ENCODE results near the gene LRRK2. TPM values are rescaled to one million over a fixed set of nuclear protein-coding genes. Genes with fewer than 3 reads are reported as not detected.
"Not testable (repeated sequence)": the region's sequence is repeated elsewhere in the genome, so short reads cannot be mapped to it uniquely, and the experiment has no call there.

LRRK2 gene
- total RNA-seq, 1 donor from 2014 or later = not detected

DNA sequence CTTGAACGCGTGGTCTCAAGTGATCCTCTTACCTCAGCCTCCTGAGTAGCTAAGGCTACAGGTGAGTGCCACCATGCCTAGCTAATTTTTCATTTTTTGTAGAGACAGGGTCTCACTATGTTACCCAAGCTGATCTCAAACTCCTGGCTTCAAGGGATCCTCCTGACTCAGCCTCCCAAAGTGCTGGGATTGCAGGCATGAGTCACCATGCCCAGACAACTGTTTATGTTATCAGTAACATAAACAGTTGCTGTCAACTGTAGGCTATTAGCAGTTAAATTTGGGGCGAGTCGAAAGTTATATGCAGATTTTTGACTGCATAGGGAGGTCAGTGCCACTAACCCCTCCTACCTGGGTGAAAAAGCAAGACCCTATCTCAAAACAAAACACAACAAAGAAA is 26.2 kb upstream of the LRRK2 start:
- DNase-seq (ENCODE audit: low spot score) = no peak
- intact Hi-C loops (cut with micrococcal nuclease) = no loop called here
- Mint-ChIP-seq H3K4me1 (ENCODE audit: low read depth) (no peaks in the 10 kb centered on the region), H3K27me3 (ENCODE audit: low read depth) (peaks cover 15% of the 10 kb centered on the region), H3K27ac (no peak overlapping the region), H3K4me3 (ENCODE audit: low read depth) (no peak overlapping the region), H3K36me3 (ENCODE audit: low read depth) (no peaks in the 10 kb centered on the region), H3K9me3 (no peaks in the 10 kb centered on the region)

DNA sequence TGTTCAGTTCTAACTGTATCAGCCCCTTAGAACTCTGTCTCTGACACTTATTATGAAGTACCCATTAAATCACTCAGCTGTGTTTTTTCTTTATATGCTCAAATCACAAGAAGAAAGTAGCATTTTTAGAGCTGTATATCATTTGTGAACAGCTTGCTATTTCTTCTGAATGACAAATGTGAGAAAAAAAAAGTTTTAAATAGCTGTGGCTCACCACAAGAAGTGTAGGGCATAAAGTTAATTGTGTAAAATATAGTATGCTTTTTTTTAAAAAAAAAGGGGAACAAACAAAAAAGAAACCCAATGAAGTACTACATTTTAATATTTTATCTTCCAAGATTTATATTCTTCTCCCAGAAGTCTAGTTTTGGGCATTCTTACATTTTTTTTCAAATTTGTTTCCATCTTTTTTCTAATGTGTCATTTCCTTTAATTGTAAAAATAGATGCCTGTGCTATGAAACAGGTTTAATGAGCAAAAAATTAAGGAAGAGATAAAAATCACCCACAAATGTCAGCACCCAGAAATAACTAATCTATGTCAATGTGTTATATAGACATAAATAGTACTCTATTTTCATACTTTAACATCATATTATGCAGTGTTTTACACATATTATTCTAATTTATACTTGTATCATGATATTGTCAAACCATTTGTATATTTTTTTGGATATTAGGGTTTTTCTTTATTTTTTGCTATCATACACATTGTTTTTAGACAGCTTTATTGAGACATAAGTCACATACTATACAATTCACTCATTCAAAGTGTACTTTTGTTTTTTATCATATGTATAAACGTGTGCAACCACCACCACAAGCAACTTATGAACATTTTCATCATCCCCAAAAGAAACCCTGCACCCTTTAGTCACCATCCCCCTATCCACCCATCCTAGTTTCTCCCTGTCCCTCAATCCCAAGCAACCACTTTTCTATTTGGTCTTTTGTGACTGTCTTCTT is 22.4 kb upstream of the LRRK2 start:
- no peak overlapping the region for H3K27ac Mint-ChIP-seq
- H3K27me3 Mint-ChIP-seq (ENCODE audit: low read depth) = peaks cover 9% of the 10 kb centered on the region
- intact Hi-C loops (cut with micrococcal nuclease) = no loop called here
- no peaks in the 10 kb centered on the region for H3K36me3 Mint-ChIP-seq (ENCODE audit: low read depth)
- DNase-seq (ENCODE audit: low spot score) = no peak
- H3K4me3 Mint-ChIP-seq (ENCODE audit: low read depth) = no peak overlapping the region
- H3K4me1 Mint-ChIP-seq (ENCODE audit: low read depth) = no peaks in the 10 kb centered on the region
- no peaks in the 10 kb centered on the region for H3K9me3 Mint-ChIP-seq

DNA sequence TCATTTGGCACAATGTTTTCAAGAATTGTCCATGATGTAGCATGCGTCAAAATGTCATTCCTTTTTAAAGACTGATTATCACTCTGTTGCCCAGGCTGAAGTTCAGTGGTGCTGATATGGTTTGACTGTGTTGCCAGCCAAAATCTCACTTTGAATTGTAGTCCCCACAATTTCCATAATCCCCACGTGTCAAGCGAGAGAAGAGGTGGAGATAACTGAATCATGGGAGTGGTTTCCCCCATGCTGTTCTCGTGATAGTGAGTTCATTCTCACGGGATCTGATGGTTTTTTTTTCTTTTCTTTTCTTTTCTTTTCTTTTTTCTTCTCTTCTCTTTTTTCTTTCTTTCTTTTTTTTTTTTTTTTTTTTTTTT is 21.8 kb upstream of the LRRK2 start:
- DNase-seq (ENCODE audit: low spot score) = no peak
- Mint-ChIP-seq H3K4me3 (ENCODE audit: low read depth) (no peak overlapping the region), H3K27ac (no peak overlapping the region), H3K4me1 (ENCODE audit: low read depth) (no peaks in the 10 kb centered on the region), H3K27me3 (ENCODE audit: low read depth) (peaks cover 8% of the 10 kb centered on the region), H3K36me3 (ENCODE audit: low read depth) (no peaks in the 10 kb centered on the region), H3K9me3 (no peaks in the 10 kb centered on the region)
- intact Hi-C loops (cut with micrococcal nuclease) = no loop called here

DNA sequence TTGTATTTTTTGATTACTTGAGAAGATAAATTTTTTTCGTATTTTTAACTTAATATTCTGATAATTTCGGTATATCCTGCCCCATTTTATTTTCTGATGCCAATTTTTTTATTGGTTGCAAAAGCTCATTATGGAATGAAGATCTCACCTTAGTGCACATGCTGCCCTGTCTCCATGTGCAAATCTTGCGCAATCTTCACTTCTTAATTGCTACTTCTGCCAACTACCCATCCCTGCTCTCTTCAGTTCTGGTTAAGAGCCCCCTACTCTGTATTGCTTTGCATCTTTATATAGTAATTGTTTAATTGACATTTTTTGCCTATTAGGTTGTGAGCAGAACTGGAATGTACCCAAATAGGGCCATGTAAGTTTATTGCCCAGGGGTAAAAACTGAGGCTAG is 20.5 kb upstream of the LRRK2 start:
- Mint-ChIP-seq H3K9me3 (no peaks in the 10 kb centered on the region), H3K27ac (no peak overlapping the region), H3K4me1 (ENCODE audit: low read depth) (no peaks in the 10 kb centered on the region), H3K4me3 (ENCODE audit: low read depth) (no peak overlapping the region), H3K27me3 (ENCODE audit: low read depth) (peaks cover 8% of the 10 kb centered on the region), H3K36me3 (ENCODE audit: low read depth) (no peaks in the 10 kb centered on the region)
- intact Hi-C loops (cut with micrococcal nuclease) = no loop called here
- DNase-seq (ENCODE audit: low spot score) = no peak

DNA sequence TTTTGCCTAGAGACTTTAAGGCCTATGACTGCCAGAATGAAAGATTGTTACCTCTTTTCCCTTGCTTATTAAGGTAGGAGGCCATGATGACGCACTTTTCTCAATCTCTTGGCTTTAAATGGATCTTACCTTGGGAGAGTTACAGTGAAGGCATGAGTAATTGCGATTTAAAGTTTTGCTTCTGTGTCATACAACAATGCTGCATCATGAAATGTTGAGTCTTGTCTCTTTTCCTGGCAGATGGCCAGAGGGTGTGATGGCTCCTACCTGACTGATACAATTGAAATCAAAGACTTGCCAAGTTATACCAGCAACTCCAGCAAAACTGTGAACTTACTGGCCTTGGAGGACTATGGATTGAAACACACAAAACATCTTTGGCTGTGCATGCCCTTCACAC is 17.2 kb upstream of the LRRK2 start:
- no peak overlapping the region for H3K27ac Mint-ChIP-seq
- H3K36me3 Mint-ChIP-seq (ENCODE audit: low read depth) = no peaks in the 10 kb centered on the region
- DNase-seq (ENCODE audit: low spot score) = no peak
- peaks cover 4% of the 10 kb centered on the region for H3K9me3 Mint-ChIP-seq
- H3K4me3 Mint-ChIP-seq (ENCODE audit: low read depth) = no peak overlapping the region
- no peaks in the 10 kb centered on the region for H3K4me1 Mint-ChIP-seq (ENCODE audit: low read depth)
- intact Hi-C loops (cut with micrococcal nuclease) = no loop called here
- H3K27me3 Mint-ChIP-seq (ENCODE audit: low read depth) = no peaks in the 10 kb centered on the region

DNA sequence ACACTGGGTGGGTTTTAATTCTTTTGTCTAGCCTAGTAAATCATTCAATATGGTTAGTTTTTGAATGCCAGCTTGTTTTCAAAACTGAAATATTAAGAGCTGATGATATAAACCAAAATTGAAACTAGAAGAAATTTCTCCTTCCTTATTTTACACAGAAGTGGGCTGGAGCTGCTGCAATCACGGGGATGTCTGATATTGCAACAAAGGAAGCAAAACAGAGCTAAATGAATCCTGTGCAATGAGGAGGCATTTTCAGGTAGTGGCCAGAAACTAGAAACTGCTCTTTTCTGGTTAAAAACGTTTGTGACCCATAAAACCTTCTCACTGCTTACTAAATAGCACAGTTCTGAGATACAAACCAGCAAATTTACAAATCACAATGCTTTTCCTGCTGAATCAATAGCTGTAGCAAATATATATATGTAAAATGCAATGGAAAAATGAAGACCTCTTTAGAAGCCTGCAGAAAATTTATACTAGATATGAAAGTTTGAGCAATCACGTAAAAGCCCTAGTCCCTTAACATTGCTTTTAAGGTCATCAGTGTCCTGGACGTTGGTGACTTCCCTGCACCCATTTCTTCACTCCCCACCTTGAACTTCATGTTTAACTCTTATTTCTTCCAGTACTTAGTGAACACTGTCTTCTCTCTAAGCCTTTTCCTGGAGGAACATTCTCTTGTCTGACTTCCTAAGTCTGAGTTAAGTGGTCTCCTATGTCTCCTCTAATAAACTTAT is 15.9 kb upstream of the LRRK2 start:
- no peak overlapping the region for H3K4me3 Mint-ChIP-seq (ENCODE audit: low read depth)
- no peaks in the 10 kb centered on the region for H3K36me3 Mint-ChIP-seq (ENCODE audit: low read depth)
- no peaks in the 10 kb centered on the region for H3K27me3 Mint-ChIP-seq (ENCODE audit: low read depth)
- intact Hi-C loops (cut with micrococcal nuclease) = no loop called here
- no peak for DNase-seq (ENCODE audit: low spot score)
- H3K9me3 Mint-ChIP-seq = peaks cover 8% of the 10 kb centered on the region
- H3K4me1 Mint-ChIP-seq (ENCODE audit: low read depth) = no peaks in the 10 kb centered on the region
- H3K27ac Mint-ChIP-seq = no peak overlapping the region

DNA sequence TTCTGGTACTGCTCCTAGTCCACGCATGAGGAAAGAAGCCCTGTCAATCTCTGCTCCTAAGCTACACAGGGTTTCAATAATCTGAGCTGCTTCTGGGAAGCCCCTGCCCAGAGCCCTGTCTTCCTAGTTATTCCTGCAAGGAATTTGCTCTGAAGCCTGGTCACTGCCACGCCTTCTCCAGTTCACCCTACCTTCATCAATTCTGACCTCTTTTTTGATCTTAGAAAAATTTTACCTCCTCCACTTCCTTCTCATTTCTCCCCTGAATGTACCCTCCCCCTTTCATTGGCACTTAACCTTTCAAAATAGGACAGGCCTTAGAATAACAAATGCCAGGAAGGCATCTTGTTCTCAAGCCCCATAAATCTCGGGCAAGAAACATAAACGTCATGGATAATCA is 14.9 kb upstream of the LRRK2 start:
- H3K27ac Mint-ChIP-seq = no peak overlapping the region
- no peak for DNase-seq (ENCODE audit: low spot score)
- no peaks in the 10 kb centered on the region for H3K27me3 Mint-ChIP-seq (ENCODE audit: low read depth)
- peaks cover 8% of the 10 kb centered on the region for H3K9me3 Mint-ChIP-seq
- no peak overlapping the region for H3K4me3 Mint-ChIP-seq (ENCODE audit: low read depth)
- no peaks in the 10 kb centered on the region for H3K36me3 Mint-ChIP-seq (ENCODE audit: low read depth)
- intact Hi-C loops (cut with micrococcal nuclease) = no loop called here
- no peaks in the 10 kb centered on the region for H3K4me1 Mint-ChIP-seq (ENCODE audit: low read depth)

DNA sequence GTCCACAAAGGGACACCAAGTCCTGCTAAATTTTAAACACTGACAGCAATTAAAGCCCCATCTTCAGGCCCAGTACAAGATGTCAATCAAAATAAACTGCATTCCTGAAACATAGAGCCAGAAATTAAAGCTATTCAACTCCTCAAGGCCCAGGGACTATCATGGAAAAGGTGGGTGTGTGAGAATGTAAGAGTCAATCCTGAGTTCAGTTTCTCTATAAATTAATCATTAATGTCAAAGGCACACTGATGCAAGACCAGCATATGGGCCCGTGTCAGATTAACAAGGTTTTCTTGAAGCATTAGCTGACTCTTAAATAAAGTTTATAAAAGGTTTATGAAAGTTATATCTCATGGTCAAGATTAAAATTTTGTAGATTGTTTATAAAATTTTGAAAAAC is 13.6 kb upstream of the LRRK2 start:
- intact Hi-C loops (cut with micrococcal nuclease); DNase-seq (ENCODE audit: low spot score); H3K4me3 Mint-ChIP-seq (ENCODE audit: low read depth); H3K4me1 Mint-ChIP-seq (ENCODE audit: low read depth); H3K9me3 Mint-ChIP-seq; H3K27ac Mint-ChIP-seq; H3K27me3 Mint-ChIP-seq (ENCODE audit: low read depth); H3K36me3 Mint-ChIP-seq (ENCODE audit: low read depth): not testable (repeated sequence)

DNA sequence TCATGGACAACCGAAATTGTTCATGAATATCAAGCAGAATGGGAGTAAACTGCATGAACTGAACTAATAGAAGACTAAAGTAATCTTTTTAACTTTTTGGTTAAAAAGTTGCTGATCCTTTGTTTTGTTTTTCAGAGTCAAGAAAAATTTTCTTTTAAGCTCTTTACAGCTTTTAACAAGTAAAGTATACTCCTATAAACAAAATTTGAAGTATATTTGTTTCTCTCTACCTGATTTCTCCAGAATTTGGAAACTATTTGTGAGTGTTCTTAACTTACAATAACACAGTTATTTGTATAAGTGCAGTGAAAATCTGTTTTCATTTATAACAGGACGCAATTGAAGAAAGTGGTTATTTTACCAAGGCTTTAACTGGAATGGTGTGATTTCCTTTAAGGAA is 12.2 kb upstream of the LRRK2 start:
- Mint-ChIP-seq H3K36me3 (ENCODE audit: low read depth) (no peaks in the 10 kb centered on the region), H3K27me3 (ENCODE audit: low read depth) (no peaks in the 10 kb centered on the region)

DNA sequence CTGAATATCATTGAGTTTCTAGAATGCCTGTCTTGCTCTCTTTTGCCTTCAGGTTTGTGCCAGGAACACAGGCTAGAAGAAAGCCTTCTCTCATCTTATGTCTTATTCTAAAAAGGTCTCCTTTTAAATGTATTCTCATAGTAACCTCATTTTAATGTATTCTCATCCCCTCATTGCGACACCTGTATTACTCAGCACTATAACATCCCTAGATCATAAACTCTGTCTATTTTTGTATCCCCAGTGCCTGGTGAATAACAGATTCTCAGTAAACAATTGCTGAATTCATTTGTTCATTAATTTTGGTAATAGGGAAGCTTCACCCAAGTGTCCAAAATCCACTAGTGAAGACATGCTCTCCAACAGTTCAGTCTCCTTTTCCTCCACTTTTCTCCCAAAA is 8.8 kb upstream of the LRRK2 start:
- no peaks in the 10 kb centered on the region for H3K36me3 Mint-ChIP-seq (ENCODE audit: low read depth)
- H3K4me1 Mint-ChIP-seq (ENCODE audit: low read depth) = no peaks in the 10 kb centered on the region
- DNase-seq (ENCODE audit: low spot score) = no peak
- peaks cover 3% of the 10 kb centered on the region for H3K27me3 Mint-ChIP-seq (ENCODE audit: low read depth)
- H3K9me3 Mint-ChIP-seq = peaks cover 8% of the 10 kb centered on the region
- intact Hi-C loops (cut with micrococcal nuclease) = no loop called here
- H3K27ac Mint-ChIP-seq = no peak overlapping the region
- no peak overlapping the region for H3K4me3 Mint-ChIP-seq (ENCODE audit: low read depth)

More for the DNA sequence above, 12.2 kb upstream of the LRRK2 start:
- no peak overlapping the region for H3K4me3 Mint-ChIP-seq (ENCODE audit: low read depth)
- intact Hi-C loops (cut with micrococcal nuclease) = no loop called here
- no peak for DNase-seq (ENCODE audit: low spot score)
- no peaks in the 10 kb centered on the region for H3K4me1 Mint-ChIP-seq (ENCODE audit: low read depth)
- H3K27ac Mint-ChIP-seq = no peak overlapping the region
- H3K9me3 Mint-ChIP-seq = peaks cover 8% of the 10 kb centered on the region

DNA sequence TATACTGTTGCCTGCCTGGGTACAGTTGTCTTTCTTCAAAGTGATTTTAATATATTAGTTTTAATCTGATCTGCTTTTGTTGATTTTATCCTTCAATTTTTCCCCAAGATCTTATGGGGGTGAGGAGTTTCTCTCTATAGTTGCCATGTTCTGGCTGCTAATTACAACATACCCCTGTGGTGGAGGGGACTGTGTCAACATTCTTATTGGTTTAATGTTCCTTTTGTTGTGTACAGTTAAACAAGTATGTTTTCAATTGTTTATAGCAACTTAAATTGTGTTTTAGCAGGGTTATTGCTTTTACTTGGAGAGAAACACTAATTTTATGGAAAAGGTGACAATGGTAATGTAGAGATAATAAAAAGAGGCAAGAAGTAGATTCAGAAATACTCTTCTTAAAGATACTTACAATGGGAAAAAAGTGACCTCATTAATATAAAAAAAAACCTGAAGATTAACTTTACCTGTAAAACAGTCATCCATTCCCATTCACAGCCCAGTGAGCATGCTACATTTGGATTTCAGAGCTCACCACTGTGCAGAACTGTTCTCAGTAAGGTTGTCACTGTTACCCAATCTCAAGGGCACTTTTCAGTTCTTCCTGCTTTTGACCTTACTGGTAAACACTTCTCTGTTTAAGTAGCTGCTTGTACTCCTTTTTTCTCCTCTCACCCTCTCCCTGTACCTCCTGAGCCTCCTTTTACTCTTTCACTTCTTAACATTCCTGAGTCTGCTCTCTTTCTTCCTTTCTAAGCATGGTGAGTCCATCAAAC is 8.1 kb upstream of the LRRK2 start:
- Mint-ChIP-seq H3K27me3 (ENCODE audit: low read depth) (peaks cover 3% of the 10 kb centered on the region), H3K36me3 (ENCODE audit: low read depth) (no peaks in the 10 kb centered on the region), H3K4me3 (ENCODE audit: low read depth) (no peak overlapping the region), H3K9me3 (peaks cover 8% of the 10 kb centered on the region), H3K4me1 (ENCODE audit: low read depth) (no peaks in the 10 kb centered on the region), H3K27ac (no peak overlapping the region)
- no peak for DNase-seq (ENCODE audit: low spot score)
- intact Hi-C loops (cut with micrococcal nuclease) = no loop called here

DNA sequence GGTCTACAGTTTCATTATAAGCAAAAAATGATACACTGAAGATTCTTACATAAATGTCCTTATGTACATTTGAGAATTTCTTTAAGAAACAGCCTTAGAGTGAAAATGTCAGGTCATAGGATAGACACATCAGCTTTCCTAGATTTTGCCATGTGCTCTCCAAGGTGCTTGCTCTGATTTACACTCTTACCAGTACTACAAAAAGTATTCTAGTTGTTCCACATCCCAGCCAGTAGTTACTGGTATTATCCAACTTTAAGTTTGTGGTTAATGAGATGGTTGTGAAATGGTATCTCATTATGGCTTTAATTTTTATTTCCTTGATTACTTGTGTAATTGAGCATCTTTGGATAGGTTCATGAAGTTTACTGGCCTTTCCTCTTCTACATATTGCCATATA is 5.0 kb upstream of the LRRK2 start:
- intact Hi-C loops (cut with micrococcal nuclease) = no loop called here
- no peaks in the 10 kb centered on the region for H3K9me3 Mint-ChIP-seq
- H3K27me3 Mint-ChIP-seq (ENCODE audit: low read depth) = peaks cover 22% of the 10 kb centered on the region

DNA sequence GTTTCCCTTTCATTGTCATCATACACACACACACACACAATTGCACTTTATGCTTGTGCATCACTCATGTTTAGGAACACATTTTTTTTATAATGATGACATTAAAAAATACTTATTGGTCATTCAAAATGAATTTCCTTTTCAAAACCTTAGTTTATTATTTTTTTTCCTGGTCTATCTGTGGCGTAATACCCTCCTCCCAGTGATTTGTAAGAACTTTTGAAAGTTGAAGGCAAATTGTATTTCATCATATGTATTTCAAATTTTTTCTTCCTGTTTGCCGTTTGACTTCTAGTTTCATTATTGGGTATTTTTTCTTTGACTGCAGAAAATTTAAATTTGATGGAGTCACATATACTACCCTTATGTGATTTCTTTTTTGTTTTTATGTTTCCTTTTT is 2.5 kb upstream of the LRRK2 start:
- Mint-ChIP-seq H3K4me3 (ENCODE audit: low read depth) (no peak overlapping the region), H3K9me3 (no peaks in the 10 kb centered on the region), H3K4me1 (ENCODE audit: low read depth) (no peaks in the 10 kb centered on the region), H3K27ac (no peak overlapping the region), H3K36me3 (ENCODE audit: low read depth) (no peaks in the 10 kb centered on the region), H3K27me3 (ENCODE audit: low read depth) (peaks cover 41% of the 10 kb centered on the region)
- intact Hi-C loops (cut with micrococcal nuclease) = no loop called here
- DNase-seq (ENCODE audit: low spot score) = no peak

More for the DNA sequence above, 5.0 kb upstream of the LRRK2 start:
- H3K36me3 Mint-ChIP-seq (ENCODE audit: low read depth) = no peaks in the 10 kb centered on the region
- DNase-seq (ENCODE audit: low spot score) = no peak
- no peak overlapping the region for H3K4me3 Mint-ChIP-seq (ENCODE audit: low read depth)
- H3K27ac Mint-ChIP-seq = no peak overlapping the region
- H3K4me1 Mint-ChIP-seq (ENCODE audit: low read depth) = no peaks in the 10 kb centered on the region
